Colonic mucosa (tissue), 4 donors: ENCODE data around the gene YWHAE. TPM values are rescaled to one million over a fixed set of nuclear protein-coding genes. Genes with fewer than 3 reads are reported as not detected.
"Not testable (repeated sequence)": the region's sequence is repeated elsewhere in the genome, so short reads cannot be mapped to it uniquely, and the experiment has no call there.

Experiments used
- DNase-seq: peaks from one replicate; pipeline ENCODE4 v3.0.0-alpha.2; 2020
- H3K27ac ChIP-seq: fragments of 200-600 bp; one replicate; pipeline ENCODE4 v1.8.0; 2021
- H3K27me3 ChIP-seq: fragments of 200-600 bp; one replicate; pipeline ENCODE4 v1.8.0; 2021
- H3K36me3 ChIP-seq: fragments of 200-600 bp; one replicate; pipeline ENCODE4 v1.8.0; 2021
- H3K4me1 ChIP-seq: fragments of 200-600 bp; one replicate; pipeline ENCODE4 v1.8.0; 2021; ENCODE audit warnings: mild to moderate bottlenecking
- H3K4me3 ChIP-seq: fragments of 200-600 bp; one replicate; pipeline ENCODE4 v1.8.0; 2021
- H3K9ac ChIP-seq, 2 donors: one replicate each; pipeline ENCODE4 v1.7.0; 2013; ENCODE audit warnings: control low read depth in 2 of 2, low read depth in 2 of 2, low read length in 2 of 2
- H3K9me3 ChIP-seq: fragments of 200-600 bp; one replicate; pipeline ENCODE4 v1.8.0; 2021
- CTCF ChIP-seq: fragments of 200-600 bp; IDR thresholded peaks from one replicate; pipeline ENCODE4 v1.8.0; 2022; ENCODE audit warnings: antibody characterized with exemption, mild to moderate bottlenecking
- intact Hi-C: fragments of 100-400 bp; cut with DNase I; formaldehyde crosslinking; loops from one replicate; pipeline ENCODE4 v1.14.1; 2022
- total RNA-seq, 2 donors: library from RNA; stranded (reverse); fragmentation: NEBNext Ultra II Directional in 1 of 2; extraction: Animal tissue kit (Norgen Biotek cat#: 25700) in 1 of 2; gene quantifications; one replicate each; pipeline ENCODE4 v1.2.1, GENCODE V29; 2021
- donor health status: healthy.
- donor health status: DM: no; HTN: no; CAD: no.
- donor health status: DM: no; HTN: no; CAD: no.

Gene YWHAE
- total RNA-seq, 2 donors from 2014 or later: 533 to 644 TPM

- H3K4me1 ChIP-seq: peaks cover 14% of the 10 kb centered on the region
- no peaks in the 10 kb centered on the region for H3K36me3 ChIP-seq
- no peaks in the 10 kb centered on the region for H3K27me3 ChIP-seq
These were observed 15.1 kb downstream of the YWHAE start for GRCh38 chr17:1384905-1385435.

GRCh38 chr17:1379930-1380313, 20.1 kb downstream of the YWHAE start:
- H3K9me3 ChIP-seq: no peaks in the 10 kb centered on the region
- no peak overlapping the region for H3K4me3 ChIP-seq
- TF ChIP-seq CTCF: no peak
- H3K9ac ChIP-seq: peak overlapping the region in 1 of 2 donors; percentile 35
- no peaks in the 10 kb centered on the region for H3K27me3 ChIP-seq
- no peak for DNase-seq
- intact Hi-C loops: no loop called here
- H3K4me1 ChIP-seq: peaks cover 28% of the 10 kb centered on the region
- H3K27ac ChIP-seq: peak overlapping the region; percentile 6
- no peaks in the 10 kb centered on the region for H3K36me3 ChIP-seq

More at GRCh38 chr17:1384905-1385435, 15.1 kb downstream of the YWHAE start:
- Histone ChIP-seq H3K9ac (no peak overlapping the region), H3K27ac (no peak overlapping the region), H3K9me3 (no peaks in the 10 kb centered on the region), H3K4me3 (no peak overlapping the region)
- no peak for DNase-seq
- TF ChIP-seq CTCF: no peak
- intact Hi-C loops: no loop called here

- intact Hi-C loops: no loop called here
- TF ChIP-seq CTCF: no peak
- H3K4me1 ChIP-seq: peaks cover 28% of the 10 kb centered on the region
- no peaks in the 10 kb centered on the region for H3K9me3 ChIP-seq
- peak overlapping the region in 1 of 2 donors; percentile 35 for H3K9ac ChIP-seq
- H3K36me3 ChIP-seq: no peaks in the 10 kb centered on the region
- H3K27me3 ChIP-seq: no peaks in the 10 kb centered on the region
- H3K4me3 ChIP-seq: no peak overlapping the region
- no peak for DNase-seq
- peak overlapping the region; percentile 6 for H3K27ac ChIP-seq
These were observed 20.7 kb downstream of the YWHAE start for GRCh38 chr17:1379208-1379929.

GRCh38 chr17:1378476-1378860, 21.6 kb downstream of the YWHAE start:
- DNase-seq, H3K27me3 ChIP-seq, intact Hi-C loops, H3K9me3 ChIP-seq, H3K9ac ChIP-seq, H3K27ac ChIP-seq, H3K36me3 ChIP-seq, H3K4me3 ChIP-seq: not testable (repeated sequence)
- peaks cover 28% of the 10 kb centered on the region for H3K4me1 ChIP-seq

- H3K27me3 ChIP-seq: no peaks in the 10 kb centered on the region
- TF ChIP-seq CTCF: no peak
- no peak for DNase-seq
- intact Hi-C loops: no loop called here
- no peaks in the 10 kb centered on the region for H3K9me3 ChIP-seq
- no peak overlapping the region for H3K4me3 ChIP-seq
- H3K9ac ChIP-seq: no peak overlapping the region
- peak overlapping the region; percentile 14 for H3K27ac ChIP-seq
- peaks cover 28% of the 10 kb centered on the region for H3K4me1 ChIP-seq
- H3K36me3 ChIP-seq: no peaks in the 10 kb centered on the region
These were observed 22.7 kb downstream of the YWHAE start for GRCh38 chr17:1377334-1377733.

- Histone ChIP-seq H3K4me1 (peaks cover 25% of the 10 kb centered on the region), H3K9ac (no peak overlapping the region)
- TF ChIP-seq CTCF: no peak
These were observed 24.0 kb downstream of the YWHAE start for GRCh38 chr17:1376061-1376460.

More at GRCh38 chr17:1376061-1376460, 24.0 kb downstream of the YWHAE start:
- no peak for DNase-seq
- H3K27ac ChIP-seq: no peak overlapping the region
- no peak overlapping the region for H3K4me3 ChIP-seq
- no peaks in the 10 kb centered on the region for H3K9me3 ChIP-seq
- H3K36me3 ChIP-seq: no peaks in the 10 kb centered on the region
- no peaks in the 10 kb centered on the region for H3K27me3 ChIP-seq
- intact Hi-C loops: no loop called here
